ENCODE measurements around the gene CST1.
"Not testable (repeated sequence)": the region's sequence is repeated elsewhere in the genome, so short reads cannot be mapped to it uniquely, and the experiment has no call there.

CST1 gene

GRCh38 chr20:23754731-23755130 is 4.0 kb upstream of the CST1 start:
- DNase-seq (ENCODE audit: low spot score): no peak

- no peak for DNase-seq (ENCODE audit: low spot score)
Measured at GRCh38 chr20:23753589-23753988, 2.9 kb upstream of the CST1 start.

GRCh38 chr20:23753194-23753548 is 2.4 kb upstream of the CST1 start:
- DNase-seq (ENCODE audit: low spot score): no peak

- no peak for DNase-seq (ENCODE audit: low spot score)
Measured at GRCh38 chr20:23752481-23753193, 1.9 kb upstream of the CST1 start.

- DNase-seq (ENCODE audit: low spot score): no peak
Measured at GRCh38 chr20:23752019-23752418, 1.3 kb upstream of the CST1 start.

- DNase-seq (ENCODE audit: low spot score): no peak
Measured at GRCh38 chr20:23749746-23750145, 989 bp downstream of the CST1 start.

GRCh38 chr20:23748975-23749374 is 1.8 kb downstream of the CST1 start:
- not testable (repeated sequence) for DNase-seq (ENCODE audit: low spot score)

GRCh38 chr20:23747551-23747950 is 3.2 kb downstream of the CST1 start:
- DNase-seq (ENCODE audit: low spot score): not testable (repeated sequence)

- DNase-seq (ENCODE audit: low spot score): not testable (repeated sequence)
Measured at GRCh38 chr20:23747092-23747491, 3.6 kb downstream of the CST1 start.

GRCh38 chr20:23746321-23746720 is 4.4 kb downstream of the CST1 start:
- DNase-seq (ENCODE audit: low spot score): no peak

- no peak for DNase-seq (ENCODE audit: low spot score)
Measured at GRCh38 chr20:23745247-23745646, 5.5 kb downstream of the CST1 start.

- no peak for DNase-seq (ENCODE audit: low spot score)
Measured at GRCh38 chr20:23744817-23745216, 5.9 kb downstream of the CST1 start.

GRCh38 chr20:23735391-23735790 is 15.3 kb downstream of the CST1 start:
- not testable (repeated sequence) for DNase-seq (ENCODE audit: low spot score)

- not testable (repeated sequence) for DNase-seq (ENCODE audit: low spot score)
Measured at GRCh38 chr20:23734949-23735348, 15.8 kb downstream of the CST1 start.

- not testable (repeated sequence) for DNase-seq (ENCODE audit: low spot score)
Measured at GRCh38 chr20:23734440-23734839, 16.3 kb downstream of the CST1 start.

- DNase-seq (ENCODE audit: low spot score): no peak
Measured at GRCh38 chr20:23727016-23727415, 23.7 kb downstream of the CST1 start.

GRCh38 chr20:23725102-23725501 is 25.6 kb downstream of the CST1 start:
- DNase-seq (ENCODE audit: low spot score): no peak

GRCh38 chr20:23723659-23724307 is 27.0 kb downstream of the CST1 start:
- peak; percentile 28 for DNase-seq (ENCODE audit: low spot score)

GRCh38 chr20:23722851-23723250 is 27.9 kb downstream of the CST1 start:
- not testable (repeated sequence) for DNase-seq (ENCODE audit: low spot score)

GRCh38 chr20:23721962-23722361 is 28.8 kb downstream of the CST1 start:
- DNase-seq (ENCODE audit: low spot score): no peak

GRCh38 chr20:23719351-23719750 is 31.4 kb downstream of the CST1 start:
- not testable (repeated sequence) for DNase-seq (ENCODE audit: low spot score)

- DNase-seq (ENCODE audit: low spot score): not testable (repeated sequence)
Measured at GRCh38 chr20:23711778-23712177, 39.0 kb downstream of the CST1 start.

GRCh38 chr20:23710771-23711170 is 40.0 kb downstream of the CST1 start:
- no peak for DNase-seq (ENCODE audit: low spot score)

GRCh38 chr20:23705895-23706294 is 44.8 kb downstream of the CST1 start:
- no peak for DNase-seq (ENCODE audit: low spot score)

All from GM03348 (cell line).